GM12878 (cell line): ENCODE results near the gene INF2. TPM values are rescaled to one million over a fixed set of nuclear protein-coding genes. Genes with fewer than 3 reads are reported as not detected.

Source experiments
- ATAC-seq: fragments of 200-7000 bp; cut with Tn5 transposase; 3 replicates; pipeline ENCODE4 v1.9.1; 2020; ENCODE audit warnings: mild to moderate bottlenecking, moderate library complexity
- BruUV-seq: library from RNA; stranded (reverse); fragments of 400-500 nt; replicated peaks from 2 replicates; lab custom pipeline; 2021; lab: Mats Ljungman, UMichigan
- CTCF ChIA-PET: fragments of 300-600 bp; sonication (Branson Sonifier 250); formaldehyde crosslinking; extraction: SDS; loops from one replicate; lab custom pipeline; 2021; ENCODE audit warnings: inconsistent platforms; lab: Yijun Ruan, JAX
- POLR2A ChIA-PET: fragments of 350-600 bp; formaldehyde crosslinking; extraction: SDS; loops from one replicate; lab custom pipeline; 2021; ENCODE audit warnings: inconsistent platforms; lab: Charles Lee
- RAD21 ChIA-PET: fragments of 300-600 bp; sonication (Branson Sonifier 250); formaldehyde crosslinking; loops from one replicate; lab custom pipeline; 2023; ENCODE audit warnings: antibody characterized with exemption; ENCODE audit not compliant: unreplicated experiment; lab: Charles Lee
- SMC1A ChIA-PET: fragments of 300-600 bp; sonication (Branson Sonifier 250); formaldehyde crosslinking; loops from one replicate; lab custom pipeline; 2023; ENCODE audit not compliant: unreplicated experiment, uncharacterized antibody; lab: Charles Lee
- DNase-seq: peaks from one replicate; pipeline ENCODE4 v3.0.0-alpha.2; 2011; ENCODE audit warnings: low read depth, low spot score
- FAIRE-seq: peaks from 3 replicates; lab custom pipeline; 2011; peaks lifted over from hg19 to GRCh38; lab: Jason Lieb, UNC
- H2AFZ ChIP-seq: 2 replicates; pipeline ENCODE4 v1.6.0; 2011; ENCODE audit warnings: low read depth, low read length, control low read depth; ENCODE audit not compliant: control insufficient read depth
- H3K27ac ChIP-seq: 2 replicates; pipeline ENCODE4 v1.5.1; 2011; ENCODE audit warnings: control low read depth; ENCODE audit not compliant: control insufficient read depth, insufficient read depth
- H3K27me3 ChIP-seq, 2 experiments: replicated peaks in 1 of 2; 2 replicates each; pipeline versions ENCODE4 v1.6.0 to v1.6.1; 2011; ENCODE audit warnings: low read length in 1 of 2; ENCODE audit not compliant: control insufficient read depth in 2 of 2, insufficient read depth in 2 of 2
- H3K36me3 ChIP-seq, 2 experiments: 2 replicates each; pipeline ENCODE4 v1.5.1; 2011; ENCODE audit warnings: low read length in 1 of 2; ENCODE audit not compliant: control insufficient read depth in 2 of 2, insufficient read depth in 2 of 2
- H3K4me1 ChIP-seq: 2 replicates; pipeline ENCODE4 v1.6.1; 2011; ENCODE audit warnings: mild to moderate bottlenecking, low read length, moderate library complexity, mixed read lengths; ENCODE audit not compliant: control insufficient read depth, insufficient read depth
- H3K4me2 ChIP-seq: 2 replicates; pipeline ENCODE4 v1.6.0; 2011; ENCODE audit warnings: control low read depth; ENCODE audit not compliant: control insufficient read depth, insufficient read depth
- H3K4me3 ChIP-seq: fragments of 200-600 bp; sonication (generic); 2 replicates; pipeline ENCODE4 v1.5.1; 2016
- H3K79me2 ChIP-seq: 2 replicates; pipeline ENCODE4 v1.6.0; 2011; ENCODE audit warnings: low read length; ENCODE audit not compliant: control insufficient read depth, insufficient read depth
- H3K9ac ChIP-seq: 2 replicates; pipeline ENCODE4 v1.8.0; 2011; ENCODE audit warnings: low read length, control low read depth, mixed read lengths; ENCODE audit not compliant: control insufficient read depth, insufficient read depth
- H3K9me3 ChIP-seq: replicated peaks from 3 replicates; pipeline ENCODE4 v1.5.1; 2011; ENCODE audit warnings: mild to moderate bottlenecking, low read length; ENCODE audit not compliant: control insufficient read depth, insufficient read depth
- H4K20me1 ChIP-seq: 2 replicates; pipeline ENCODE4 v1.6.0; 2011; ENCODE audit not compliant: control insufficient read depth, insufficient read depth
- BCL11A ChIP-seq: IDR thresholded peaks from 2 replicates; pipeline ENCODE4 v1.6.1; 2011; ENCODE audit warnings: low read depth, low read length
- CBFB ChIP-seq: IDR thresholded peaks from 2 replicates; pipeline ENCODE4 v1.6.1; 2016; ENCODE audit warnings: antibody characterized with exemption, low read depth
- CHD4 ChIP-seq: fragments of 200-600 bp; sonication (generic); IDR thresholded peaks from 2 replicates; pipeline ENCODE4 v1.6.1; 2016; ENCODE audit warnings: mild to moderate bottlenecking
- CREB1 ChIP-seq: IDR thresholded peaks from 2 replicates; pipeline ENCODE4 v1.6.1; 2012; ENCODE audit warnings: low read depth, mild to moderate bottlenecking, inconsistent platforms
- CREM ChIP-seq: IDR thresholded peaks from 2 replicates; pipeline ENCODE4 v1.6.1; 2014; ENCODE audit warnings: antibody characterized with exemption, low read depth
- IKZF1 ChIP-seq: fragments of 450-650 bp; conservative IDR thresholded peaks from 2 replicates; pipeline ENCODE4 v1.6.1; 2017; ENCODE audit warnings: antibody characterized with exemption, mild to moderate bottlenecking
- IKZF2 ChIP-seq, 2 experiments: fragments of 450-650 bp; IDR thresholded peaks; 2 replicates each; pipeline ENCODE4 v1.6.1; 2017; ENCODE audit warnings: mild to moderate bottlenecking in 2 of 2, moderate library complexity in 2 of 2
- MEF2B ChIP-seq: fragments of 450-650 bp; IDR thresholded peaks from 2 replicates; pipeline ENCODE4 v1.6.1; 2018; ENCODE audit warnings: mild to moderate bottlenecking, moderate library complexity; ENCODE audit not compliant: partially characterized antibody, poor library complexity, severe bottlenecking
- MXI1 ChIP-seq: fragments of 150-350 bp; IDR thresholded peaks from 2 replicates; pipeline ENCODE4 v1.6.1; 2011; ENCODE audit warnings: low read depth, mild to moderate bottlenecking, inconsistent platforms, low read length, improper control_type of control experiment
- RUNX3 ChIP-seq: IDR thresholded peaks from 2 replicates; pipeline ENCODE4 v1.6.1; 2012; ENCODE audit warnings: low read length, inconsistent platforms
- SP1 ChIP-seq: IDR thresholded peaks from one replicate; pipeline ENCODE4 v1.6.1; 2011; ENCODE audit warnings: low read depth, low read length
- TARDBP ChIP-seq: IDR thresholded peaks from 2 replicates; pipeline ENCODE4 v1.6.1; 2016; ENCODE audit warnings: borderline replicate concordance
- ZBED1 ChIP-seq: IDR thresholded peaks from 2 replicates; pipeline ENCODE4 v1.6.1; 2016; ENCODE audit warnings: borderline replicate concordance
- WGBS: methylation state at CpG from one replicate; pipeline ENCODE4 v1.1.6; 2016; ENCODE audit warnings: low lambda C conversion rate; ENCODE audit not compliant: insufficient replicate concordance, insufficient coverage; ENCODE audit errors: missing lambda C conversion rate; 5-methylcytosine and 5-hydroxymethylcytosine counted together
- in situ Hi-C: fragments of 300-500 bp; cut with MboI; formaldehyde crosslinking; loops from 9 replicates; pipeline ENCODE4 v1.14.3; 2018; ENCODE audit warnings: mixed read lengths
- intact Hi-C: fragments of 100-400 bp; cut with micrococcal nuclease; formaldehyde crosslinking; loops from one replicate; pipeline ENCODE4 v1.14.2; 2022; ENCODE audit not compliant: unreplicated experiment
- polyA plus RNA-seq, 11 experiments: library from polyadenylated mRNA; depleted of rRNA in 4 of 11; unstranded in 6 of 11; stranded (reverse) in 5 of 11; fragments of >200 nt; fragmentation: Nextera tagmentation in 4 of 11; fragmentation: Illumina TruSeq in 1 of 11; extraction: Ambion mirVana in 4 of 11; extraction: Trizol in 1 of 11; gene quantifications; 1 replicate in 1 of 11; 2 replicates in 10 of 11; pipeline versions ENCODE4 v1.2.1 to v1.2.3, GENCODE V29; 2011 to 2016; ENCODE audit warnings: inconsistent platforms in 2 of 11, missing spikeins in 2 of 11, low read depth in 1 of 11
- total RNA-seq, 4 experiments: library from RNA; depleted of rRNA in 3 of 4; stranded (reverse); fragments of >200 nt in 3 of 4; fragmentation: Illumina TruSeq in 1 of 4; extraction: Trizol in 1 of 4; gene quantifications; 2 replicates each; pipeline versions ENCODE4 v1.2.1 to v1.2.3, GENCODE V29; 2013 to 2021
- TF ChIP-seq, protein P1 (sequence below): fragments of 450-650 bp; formaldehyde crosslinking; IDR thresholded peaks from 2 replicates; pipeline ENCODE4 v1.5.0; 2022; ENCODE audit warnings: mild to moderate bottlenecking, missing genetic modification characterization
- TF ChIP-seq, protein P2 (sequence below): fragments of 450-650 bp; IDR thresholded peaks from 2 replicates; pipeline ENCODE4 v1.6.1; 2016; ENCODE audit warnings: mild to moderate bottlenecking
- TF ChIP-seq, protein P3 (sequence below): fragments of 450-650 bp; IDR thresholded peaks from 2 replicates; pipeline ENCODE4 v1.6.1; 2018; ENCODE audit warnings: mild to moderate bottlenecking, low read depth, moderate library complexity; ENCODE audit not compliant: partially characterized antibody

Gene INF2
- total and polyA plus RNA-seq, 10 of the 15 experiments (the other 5 are each of a cell fraction or from before 2014, with no cell fraction given): 0.72 to 43.2 (median 8.3) TPM

GRCh38 chr14:104659764-104660523, 29.5 kb upstream of the INF2 start:
- no peaks in the 10 kb centered on the region; the same call in 1 of the 2 replicates for H3K79me2 ChIP-seq
- intact Hi-C loops (loop anchor here (2.0 kb wide), 1 partner anchor 17 kb away; no protein-coding TSS in a partner anchor), in situ Hi-C loops (no loop called here)
- H3K4me2 ChIP-seq: peak overlapping the region; percentile 91
- H4K20me1 ChIP-seq: no peaks in the 10 kb centered on the region
- H2AFZ ChIP-seq: peak overlapping the region; percentile 42
- WGBS: 3% methylated on average over 43 of the region's 43 CpGs
- DNase-seq: no peak
- no peaks in the 10 kb centered on the region for H3K27me3 ChIP-seq
- BruUV-seq: no TSS peak
- ChIA-PET POLR2A (interaction anchor here (0.6 to 5.2 kb wide), 3 partner anchors 18 to 406 kb away, joined by 3 to 49 read pairs (median 8); no protein-coding TSS in a partner anchor), RAD21 (interaction anchor here (0.7 to 1.3 kb wide), 2 partner anchors 21 kb away, joined by 3 to 5 read pairs; no protein-coding TSS in a partner anchor), SMC1A (interaction anchor here (5.7 kb wide), 1 partner anchor 19 kb away, joined by 60 read pairs; no protein-coding TSS in a partner anchor), CTCF (interaction anchor here (1.2 to 4.6 kb wide), 2 partner anchors 19 to 49 kb away, joined by 4 to 72 read pairs; no protein-coding TSS in a partner anchor)
- peak; percentile 39 for ATAC-seq
- H3K4me1 ChIP-seq: peaks cover 57% of the 10 kb centered on the region
- no peaks in the 10 kb centered on the region for H3K36me3 ChIP-seq
- no peak for FAIRE-seq
- peak overlapping the region; percentile 71 for H3K27ac ChIP-seq
- no peaks in the 10 kb centered on the region; the same call in none of the 3 replicates for H3K9me3 ChIP-seq
- peak overlapping the region; percentile 62 for H3K4me3 ChIP-seq
- peak overlapping the region; percentile 49; the same call in 1 of the 2 replicates for H3K9ac ChIP-seq
- TF ChIP-seq MXI1 (0 out of 2 replicates have a peak, but pooled peaks have one; percentile 15), RUNX3 (peak; percentile 82), CHD4 (peak; percentile 83; the same call in 1 of the 2 replicates), IKZF2 (IDR thresholded peaks at IDR 0.05) (peak; percentile 81 to 87), MEF2B (peak; percentile 30), ZBED1 (0 out of 2 replicates have a peak, but pooled peaks have one; percentile 26), SP1 (peak; percentile 65), CBFB (peak; percentile 30; the same call in 1 of the 2 replicates), CREM (peak; percentile 61; the same call in 1 of the 2 replicates), CREB1 (peak; percentile 54; the same call in 1 of the 2 replicates), BCL11A (peak; percentile 64), TARDBP (0 out of 2 replicates have a peak, but pooled peaks have one; percentile 13), IKZF1 (peak; percentile 97)
- TF ChIP-seq, protein P1, sequence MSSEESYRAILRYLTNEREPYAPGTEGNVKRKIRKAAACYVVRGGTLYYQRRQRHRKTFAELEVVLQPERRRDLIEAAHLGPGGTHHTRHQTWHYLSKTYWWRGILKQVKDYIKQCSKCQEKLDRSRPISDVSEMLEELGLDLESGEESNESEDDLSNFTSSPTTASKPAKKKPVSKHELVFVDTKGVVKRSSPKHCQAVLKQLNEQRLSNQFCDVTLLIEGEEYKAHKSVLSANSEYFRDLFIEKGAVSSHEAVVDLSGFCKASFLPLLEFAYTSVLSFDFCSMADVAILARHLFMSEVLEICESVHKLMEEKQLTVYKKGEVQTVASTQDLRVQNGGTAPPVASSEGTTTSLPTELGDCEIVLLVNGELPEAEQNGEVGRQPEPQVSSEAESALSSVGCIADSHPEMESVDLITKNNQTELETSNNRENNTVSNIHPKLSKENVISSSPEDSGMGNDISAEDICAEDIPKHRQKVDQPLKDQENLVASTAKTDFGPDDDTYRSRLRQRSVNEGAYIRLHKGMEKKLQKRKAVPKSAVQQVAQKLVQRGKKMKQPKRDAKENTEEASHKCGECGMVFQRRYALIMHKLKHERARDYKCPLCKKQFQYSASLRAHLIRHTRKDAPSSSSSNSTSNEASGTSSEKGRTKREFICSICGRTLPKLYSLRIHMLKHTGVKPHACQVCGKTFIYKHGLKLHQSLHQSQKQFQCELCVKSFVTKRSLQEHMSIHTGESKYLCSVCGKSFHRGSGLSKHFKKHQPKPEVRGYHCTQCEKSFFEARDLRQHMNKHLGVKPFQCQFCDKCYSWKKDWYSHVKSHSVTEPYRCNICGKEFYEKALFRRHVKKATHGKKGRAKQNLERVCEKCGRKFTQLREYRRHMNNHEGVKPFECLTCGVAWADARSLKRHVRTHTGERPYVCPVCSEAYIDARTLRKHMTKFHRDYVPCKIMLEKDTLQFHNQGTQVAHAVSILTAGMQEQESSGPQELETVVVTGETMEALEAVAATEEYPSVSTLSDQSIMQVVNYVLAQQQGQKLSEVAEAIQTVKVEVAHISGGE (CRISPR knock-in tag): no peak
- TF ChIP-seq, protein P2, sequence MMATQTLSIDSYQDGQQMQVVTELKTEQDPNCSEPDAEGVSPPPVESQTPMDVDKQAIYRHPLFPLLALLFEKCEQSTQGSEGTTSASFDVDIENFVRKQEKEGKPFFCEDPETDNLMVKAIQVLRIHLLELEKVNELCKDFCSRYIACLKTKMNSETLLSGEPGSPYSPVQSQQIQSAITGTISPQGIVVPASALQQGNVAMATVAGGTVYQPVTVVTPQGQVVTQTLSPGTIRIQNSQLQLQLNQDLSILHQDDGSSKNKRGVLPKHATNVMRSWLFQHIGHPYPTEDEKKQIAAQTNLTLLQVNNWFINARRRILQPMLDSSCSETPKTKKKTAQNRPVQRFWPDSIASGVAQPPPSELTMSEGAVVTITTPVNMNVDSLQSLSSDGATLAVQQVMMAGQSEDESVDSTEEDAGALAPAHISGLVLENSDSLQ: no peak
- TF ChIP-seq, protein P3, sequence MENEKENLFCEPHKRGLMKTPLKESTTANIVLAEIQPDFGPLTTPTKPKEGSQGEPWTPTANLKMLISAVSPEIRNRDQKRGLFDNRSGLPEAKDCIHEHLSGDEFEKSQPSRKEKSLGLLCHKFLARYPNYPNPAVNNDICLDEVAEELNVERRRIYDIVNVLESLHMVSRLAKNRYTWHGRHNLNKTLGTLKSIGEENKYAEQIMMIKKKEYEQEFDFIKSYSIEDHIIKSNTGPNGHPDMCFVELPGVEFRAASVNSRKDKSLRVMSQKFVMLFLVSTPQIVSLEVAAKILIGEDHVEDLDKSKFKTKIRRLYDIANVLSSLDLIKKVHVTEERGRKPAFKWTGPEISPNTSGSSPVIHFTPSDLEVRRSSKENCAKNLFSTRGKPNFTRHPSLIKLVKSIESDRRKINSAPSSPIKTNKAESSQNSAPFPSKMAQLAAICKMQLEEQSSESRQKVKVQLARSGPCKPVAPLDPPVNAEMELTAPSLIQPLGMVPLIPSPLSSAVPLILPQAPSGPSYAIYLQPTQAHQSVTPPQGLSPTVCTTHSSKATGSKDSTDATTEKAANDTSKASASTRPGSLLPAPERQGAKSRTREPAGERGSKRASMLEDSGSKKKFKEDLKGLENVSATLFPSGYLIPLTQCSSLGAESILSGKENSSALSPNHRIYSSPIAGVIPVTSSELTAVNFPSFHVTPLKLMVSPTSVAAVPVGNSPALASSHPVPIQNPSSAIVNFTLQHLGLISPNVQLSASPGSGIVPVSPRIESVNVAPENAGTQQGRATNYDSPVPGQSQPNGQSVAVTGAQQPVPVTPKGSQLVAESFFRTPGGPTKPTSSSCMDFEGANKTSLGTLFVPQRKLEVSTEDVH: no peak
